K562 (cell line): ENCODE data around the gene TTLL12. TPM values are rescaled to one million over a fixed set of nuclear protein-coding genes. Genes with fewer than 3 reads are reported as not detected.
A peak's percentile ranks its signal among the peaks of the same experiment; 100 is the strongest.

Experiments used
- BCLAF1 ChIP-seq, 2 experiments: fragments of 450-650 bp in 1 of 2; IDR thresholded peaks; 2 replicates each; pipeline ENCODE4 v1.6.1; 2011 to 2017; ENCODE audit warnings: low read depth in 2 of 2, antibody characterized with exemption in 1 of 2, borderline replicate concordance in 1 of 2, low read length in 1 of 2, mild to moderate bottlenecking in 1 of 2, mixed read lengths in 1 of 2; ENCODE audit not compliant: control insufficient read depth in 1 of 2
- CBFA2T3 ChIP-seq: fragments of 450-650 bp; IDR thresholded peaks from 2 replicates; pipeline ENCODE4 v1.6.1; 2017
- FOXP1 ChIP-seq: sonication (generic); formaldehyde crosslinking; IDR thresholded peaks from 2 replicates; pipeline ENCODE4 v1.8.0; 2022; ENCODE audit warnings: mild to moderate bottlenecking, missing genetic modification reagents
- GABPA ChIP-seq: fragments of 200-800 bp; sonication (Bioruptor generic); conservative IDR thresholded peaks from 2 replicates; pipeline ENCODE4 v1.6.1; 2016; ENCODE audit warnings: low read depth, missing genetic modification characterization, missing compliant biosample characterization
- HDAC2 ChIP-seq: fragments of 450-650 bp; IDR thresholded peaks from 2 replicates; pipeline ENCODE4 v1.6.1; 2016; ENCODE audit warnings: mild to moderate bottlenecking
- L3MBTL2 ChIP-seq: fragments of 450-650 bp; IDR thresholded peaks from 2 replicates; pipeline ENCODE4 v1.6.1; 2016; ENCODE audit warnings: mild to moderate bottlenecking, moderate library complexity
- MTA2 ChIP-seq: fragments of 450-650 bp; IDR thresholded peaks from 2 replicates; pipeline ENCODE4 v1.6.1; 2016; ENCODE audit warnings: low read depth
- MTA3 ChIP-seq: fragments of 450-650 bp; formaldehyde crosslinking; IDR thresholded peaks from 2 replicates; pipeline ENCODE4 v1.6.1; 2017; ENCODE audit warnings: mild to moderate bottlenecking, borderline replicate concordance
- RFX5 ChIP-seq: IDR thresholded peaks from 2 replicates; pipeline ENCODE4 v1.6.1; 2011; ENCODE audit warnings: low read depth, mild to moderate bottlenecking, improper control_type of control experiment, low read length
- SAFB ChIP-seq: fragments of 200-400 bp; formaldehyde crosslinking; IDR thresholded peaks from 2 replicates; pipeline ENCODE4 v1.6.1; 2017; ENCODE audit warnings: low read depth, low read length, borderline replicate concordance
- SPI1 ChIP-seq: IDR thresholded peaks from 2 replicates; pipeline ENCODE4 v1.6.1; 2011; ENCODE audit warnings: low read depth, low read length, control low read depth, borderline replicate concordance
- TCF15 ChIP-seq: fragments of 250-450 bp; sonication (Bioruptor Pico); IDR thresholded peaks from 2 replicates; pipeline ENCODE4 v1.8.0; 2022; ENCODE audit warnings: moderate library complexity, mild to moderate bottlenecking, inconsistent platforms
- XRCC3 ChIP-seq: fragments of 450-650 bp; IDR thresholded peaks from 2 replicates; pipeline ENCODE4 v1.6.1; 2017; ENCODE audit warnings: mild to moderate bottlenecking, moderate library complexity
- XRCC5 ChIP-seq: fragments of 200-400 bp; formaldehyde crosslinking; IDR thresholded peaks from 2 replicates; pipeline ENCODE4 v1.6.1; 2017; ENCODE audit warnings: low read depth, mild to moderate bottlenecking, low read length
- ZNF121 ChIP-seq: sonication (generic); formaldehyde crosslinking; conservative IDR thresholded peaks from 2 replicates; pipeline ENCODE4 v1.8.0; 2022; ENCODE audit warnings: missing genetic modification reagents
- ZNF780A ChIP-seq: fragments of 250-450 bp; sonication (Bioruptor Pico); IDR thresholded peaks from 2 replicates; pipeline ENCODE4 v1.5.0; 2021; ENCODE audit warnings: mild to moderate bottlenecking
- polyA plus RNA-seq, 8 experiments: library from polyadenylated mRNA; depleted of rRNA in 4 of 8; stranded (reverse) in 5 of 8; unstranded in 3 of 8; fragments of >200 nt; fragmentation: Nextera tagmentation in 2 of 8; fragmentation: Illumina TruSeq in 1 of 8; extraction: Ambion mirVana in 2 of 8; extraction: Trizol in 1 of 8; gene quantifications; 2 replicates each; pipeline versions ENCODE4 v1.2.1 to v1.2.3, GENCODE V29; 2011 to 2014; ENCODE audit warnings: inconsistent platforms in 1 of 8, missing spikeins in 1 of 8
- total RNA-seq, 7 experiments: library from RNA; depleted of rRNA in 6 of 7; stranded (reverse); fragments of >200 nt in 6 of 7; fragmentation: Illumina TruSeq in 2 of 7; extraction: Trizol in 2 of 7; gene quantifications; 2 replicates each; pipeline versions ENCODE4 v1.2.1 to v1.2.3, GENCODE V29; 2011 to 2021; ENCODE audit warnings: low replicate concordance in 1 of 7
- TF ChIP-seq, protein P1 (sequence below), 2 experiments: fragments of 450-650 bp; conservative IDR thresholded peaks; 2 replicates each; pipeline ENCODE4 v1.6.1; 2017; ENCODE audit warnings: mild to moderate bottlenecking in 2 of 2, moderate library complexity in 2 of 2
- TF ChIP-seq, protein P2 (sequence below): fragments of 450-650 bp; formaldehyde crosslinking; IDR thresholded peaks from 2 replicates; pipeline ENCODE4 v1.4.0; 2020; ENCODE audit warnings: mild to moderate bottlenecking

Gene TTLL12
- total and polyA plus RNA-seq, 9 of the 15 experiments (the other 6 are each of a cell fraction or from before 2014, with no cell fraction given): 1.3 to 128 (median 43.0) TPM

- TF ChIP-seq ZNF121 (CRISPR knock-in tag) (no peak), MTA2 (no peak), RFX5 (0 out of 2 replicates have a peak, but pooled peaks have one; percentile 48), ZNF780A (CRISPR knock-in tag) (no peak), SAFB (peak; percentile 49; the same call in 1 of the 2 replicates), HDAC2 (0 out of 2 replicates have a peak, but pooled peaks have one; percentile 15), CBFA2T3 (no peak), MTA3 (no peak), XRCC3 (no peak), GABPA (tag) (peak; percentile 28; the same call in 1 of the 2 replicates), XRCC5 (no peak), SPI1 (no peak), BCLAF1 (IDR thresholded peaks at IDR 0.05; ENCODE audit: borderline replicate concordance in 1 of 2, control insufficient read depth in 1 of 2, low read depth in 2 of 2, low read length in 1 of 2) (no peak), FOXP1 (CRISPR knock-in tag) (0 out of 2 replicates have a peak, but pooled peaks have one; percentile 46), TCF15 (CRISPR knock-in tag) (no peak), L3MBTL2 (peak; percentile 98)
- TF ChIP-seq, protein P1, sequence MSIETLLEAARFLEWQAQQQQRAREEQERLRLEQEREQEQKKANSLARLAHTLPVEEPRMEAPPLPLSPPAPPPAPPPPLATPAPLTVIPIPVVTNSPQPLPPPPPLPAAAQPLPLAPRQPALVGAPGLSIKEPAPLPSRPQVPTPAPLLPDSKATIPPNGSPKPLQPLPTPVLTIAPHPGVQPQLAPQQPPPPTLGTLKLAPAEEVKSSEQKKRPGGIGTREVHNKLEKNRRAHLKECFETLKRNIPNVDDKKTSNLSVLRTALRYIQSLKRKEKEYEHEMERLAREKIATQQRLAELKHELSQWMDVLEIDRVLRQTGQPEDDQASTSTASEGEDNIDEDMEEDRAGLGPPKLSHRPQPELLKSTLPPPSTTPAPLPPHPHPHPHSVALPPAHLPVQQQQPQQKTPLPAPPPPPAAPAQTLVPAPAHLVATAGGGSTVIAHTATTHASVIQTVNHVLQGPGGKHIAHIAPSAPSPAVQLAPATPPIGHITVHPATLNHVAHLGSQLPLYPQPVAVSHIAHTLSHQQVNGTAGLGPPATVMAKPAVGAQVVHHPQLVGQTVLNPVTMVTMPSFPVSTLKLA (conservative IDR thresholded peaks at IDR 0.05): peak; percentile 38 to 54; a peak in 3 of 4 replicates
- TF ChIP-seq, protein P2, sequence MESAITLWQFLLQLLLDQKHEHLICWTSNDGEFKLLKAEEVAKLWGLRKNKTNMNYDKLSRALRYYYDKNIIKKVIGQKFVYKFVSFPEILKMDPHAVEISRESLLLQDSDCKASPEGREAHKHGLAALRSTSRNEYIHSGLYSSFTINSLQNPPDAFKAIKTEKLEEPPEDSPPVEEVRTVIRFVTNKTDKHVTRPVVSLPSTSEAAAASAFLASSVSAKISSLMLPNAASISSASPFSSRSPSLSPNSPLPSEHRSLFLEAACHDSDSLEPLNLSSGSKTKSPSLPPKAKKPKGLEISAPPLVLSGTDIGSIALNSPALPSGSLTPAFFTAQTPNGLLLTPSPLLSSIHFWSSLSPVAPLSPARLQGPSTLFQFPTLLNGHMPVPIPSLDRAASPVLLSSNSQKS: no peak
Observed at GRCh38 chr22:43151251-43152002, 35.5 kb downstream of the TTLL12 start, which contains the start of gene TSPO (continued).
